PFSK-1 (cell line): ENCODE data around the gene SLC15A4.

Source experiments
- POLR2AphosphoS5 ChIP-seq: IDR thresholded peaks from 2 replicates; pipeline ENCODE4 v1.6.1; 2012; ENCODE audit warnings: low read depth, mild to moderate bottlenecking, control low read depth, low read length, moderate library complexity
- REST ChIP-seq, 2 experiments: IDR thresholded peaks; 2 replicates each; pipeline versions ENCODE4 v1.6.1 to v1.8.0; 2011 to 2012; ENCODE audit warnings: low read depth in 2 of 2, low read length in 2 of 2, control low read depth in 1 of 2, inconsistent platforms in 1 of 2, mild to moderate bottlenecking in 1 of 2, moderate library complexity in 1 of 2; ENCODE audit not compliant: insufficient read depth in 1 of 2
- TAF1 ChIP-seq: IDR thresholded peaks from 2 replicates; pipeline ENCODE4 v1.6.1; 2012; ENCODE audit warnings: low read length, control low read depth, borderline replicate concordance; ENCODE audit not compliant: insufficient read depth

GRCh38 chr12:128844031-128844635 is 20.4 kb upstream of the SLC15A4 start:
- TF ChIP-seq REST (IDR thresholded peaks at IDR 0.05; ENCODE audit: insufficient read depth in 1 of 2, low read depth in 2 of 2, low read length in 2 of 2) (no peak), TAF1 (no peak), POLR2AphosphoS5 (no peak)
